ENCODE results near the gene NFKB2.

The NFKB2 gene

GRCh38 chr10:102396317-102396650 is 779 bp downstream of the NFKB2 start:
- DNase-seq = no peak

GRCh38 chr10:102396730-102397151 is 1.2 kb downstream of the NFKB2 start:
- DNase-seq = no peak

- no peak for DNase-seq
These were observed 2.0 kb downstream of the NFKB2 start for GRCh38 chr10:102397222-102398171.

- no peak for DNase-seq
These were observed 2.9 kb downstream of the NFKB2 start for GRCh38 chr10:102398172-102399020.

GRCh38 chr10:102399217-102400021 is 3.9 kb downstream of the NFKB2 start:
- no peak for DNase-seq

- no peak for DNase-seq
These were observed 4.6 kb downstream of the NFKB2 start for GRCh38 chr10:102400076-102400475.

GRCh38 chr10:102400598-102401341 is 5.3 kb downstream of the NFKB2 start:
- DNase-seq = no peak

GRCh38 chr10:102401342-102401654 is 5.8 kb downstream of the NFKB2 start:
- no peak for DNase-seq

GRCh38 chr10:102401735-102402511 is 6.4 kb downstream of the NFKB2 start:
- DNase-seq = no peak

- no peak for DNase-seq
These were observed 7.0 kb downstream of the NFKB2 start for GRCh38 chr10:102402512-102402896.

GRCh38 chr10:102403115-102403514 is 7.6 kb downstream of the NFKB2 start:
- no peak for DNase-seq

- no peak for DNase-seq
These were observed 9.0 kb downstream of the NFKB2 start for GRCh38 chr10:102404361-102405107.

GRCh38 chr10:102405108-102405571 is 9.6 kb downstream of the NFKB2 start:
- no peak for DNase-seq

- DNase-seq = no peak
These were observed 10.1 kb downstream of the NFKB2 start for GRCh38 chr10:102405632-102406031.

- no peak for DNase-seq
These were observed 11.3 kb downstream of the NFKB2 start for GRCh38 chr10:102406815-102407214.

GRCh38 chr10:102407425-102408130 is 12.1 kb downstream of the NFKB2 start:
- no peak for DNase-seq

GRCh38 chr10:102408131-102408727 is 12.7 kb downstream of the NFKB2 start:
- DNase-seq = no peak

GRCh38 chr10:102408728-102409603 is 13.5 kb downstream of the NFKB2 start:
- DNase-seq = no peak

Data from DMS 273 treated with DMSO at 0.1 percent for 48 hours (cell line).